GM12801 (cell line): ENCODE data around the gene AMZ1.

Experiments used
- CTCF ChIP-seq: IDR thresholded peaks from one replicate; pipeline ENCODE4 v1.5.1; 2011; ENCODE audit warnings: control low read depth; ENCODE audit not compliant: insufficient read length; ENCODE audit errors: extremely low read depth

AMZ1 gene

DNA sequence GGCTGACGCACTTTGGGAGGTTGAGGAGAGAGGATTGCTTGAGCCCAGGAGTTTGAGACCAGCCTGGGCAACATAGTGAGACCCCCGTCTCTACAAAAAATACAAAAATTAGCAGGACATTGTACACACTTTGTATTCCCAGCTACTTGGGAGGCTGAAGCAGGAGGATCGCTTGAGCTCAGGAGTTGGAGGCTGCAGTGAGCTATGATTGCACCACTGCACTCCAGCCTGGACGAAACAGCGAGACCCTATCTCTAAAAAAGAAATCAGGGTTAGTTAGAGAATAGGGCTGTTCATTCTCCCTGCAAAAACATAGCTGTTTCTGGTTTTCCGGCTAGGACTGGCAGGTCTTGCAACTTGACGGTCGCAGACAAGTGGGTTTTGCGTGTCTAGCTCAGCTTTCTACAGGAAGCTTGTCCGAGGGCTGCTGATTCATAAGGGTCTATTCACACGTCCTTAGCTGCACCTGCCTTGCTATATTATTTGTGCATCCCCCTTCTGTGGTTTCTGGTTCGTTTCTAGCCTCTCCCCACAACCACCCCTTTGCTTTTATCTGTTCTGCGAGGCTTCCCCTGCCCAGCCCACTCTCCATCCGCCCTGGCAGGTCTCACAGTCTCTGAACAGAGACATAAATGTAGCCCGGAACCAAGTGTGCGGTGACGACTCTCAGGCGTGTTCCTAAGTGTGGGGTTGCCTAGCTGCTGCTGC, 10.7 kb downstream of the AMZ1 start:
- no peak for TF ChIP-seq CTCF

GRCh38 chr7:2699289-2699620, 11.3 kb downstream of the AMZ1 start:
- no peak for TF ChIP-seq CTCF

GRCh38 chr7:2700141-2700850, 12.3 kb downstream of the AMZ1 start:
- no peak for TF ChIP-seq CTCF

DNA sequence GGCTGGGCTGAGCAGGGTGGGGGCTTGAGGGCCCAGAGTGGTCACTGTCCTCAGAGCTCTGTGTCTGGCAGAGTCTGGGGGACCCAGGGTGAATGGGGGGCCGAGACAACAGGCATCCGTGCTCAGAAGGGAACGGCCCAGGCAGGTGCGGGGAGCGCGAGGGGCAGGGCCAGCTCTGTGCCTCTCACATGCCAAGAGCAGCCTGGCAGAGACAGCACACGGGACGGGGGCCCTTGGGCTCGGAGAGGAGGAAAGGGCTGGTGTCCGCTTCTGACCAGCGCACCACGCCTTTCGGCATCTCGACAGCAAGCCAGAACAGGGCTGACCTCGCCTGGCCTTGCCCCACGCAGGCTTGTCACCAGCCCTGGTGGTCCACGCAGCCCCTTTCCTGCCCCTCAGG, 13.4 kb downstream of the AMZ1 start:
- no peak for TF ChIP-seq CTCF

DNA sequence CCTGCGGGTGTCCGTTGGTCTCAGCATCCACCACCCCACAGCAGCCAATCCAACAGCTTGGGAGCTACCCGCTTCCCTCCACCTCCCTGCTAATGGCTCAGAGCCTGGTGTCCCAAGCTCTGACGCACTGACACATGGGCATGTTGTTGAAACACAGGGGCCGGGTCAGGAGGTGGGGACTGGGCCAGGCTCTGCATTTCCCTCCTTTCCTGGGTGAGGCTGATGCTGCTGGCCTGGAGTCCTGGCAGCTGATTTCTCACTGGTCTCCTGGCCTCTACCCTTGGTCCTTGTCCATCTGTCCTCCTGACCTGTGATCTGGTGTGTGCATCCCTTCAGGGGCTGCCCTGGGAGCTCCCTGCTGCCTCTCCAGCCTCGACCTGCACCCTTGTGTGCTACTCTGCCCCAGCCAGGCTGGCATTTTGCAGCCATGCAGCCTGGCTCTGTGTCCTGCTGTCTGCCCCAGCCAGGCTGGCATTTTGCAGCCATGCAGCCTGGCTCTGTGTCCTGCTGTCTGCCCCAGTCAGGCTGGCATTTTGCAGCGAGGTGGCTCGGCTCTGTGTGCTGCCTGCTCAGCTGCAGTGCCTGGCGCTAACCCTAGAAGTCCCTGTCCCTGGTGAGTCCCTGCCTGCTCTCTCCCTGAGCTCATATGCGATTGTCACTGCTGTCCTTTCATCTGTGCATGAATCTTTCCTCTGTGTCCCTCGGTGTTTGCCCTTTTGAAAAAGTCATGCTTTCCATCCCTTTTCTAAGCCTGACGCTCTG, 14.0 kb downstream of the AMZ1 start:
- TF ChIP-seq CTCF, result no peak

- TF ChIP-seq CTCF, result no peak
Observed at GRCh38 chr7:2702594-2702957, 14.6 kb downstream of the AMZ1 start.

GRCh38 chr7:2705371-2706096, 17.5 kb downstream of the AMZ1 start:
- TF ChIP-seq CTCF, result no peak
